Measurements from ENCODE around the gene SGMS1. TPM values are rescaled to one million over a fixed set of nuclear protein-coding genes. Genes with fewer than 3 reads are reported as not detected.

SGMS1 gene
- total RNA-seq, 2 donors from 2014 or later: 67.0 to 68.2 TPM

- no peaks in the 10 kb centered on the region for H3K27me3 ChIP-seq (replicated peaks; ENCODE audit: insufficient read depth)
- H3K9me3 ChIP-seq: no peaks in the 10 kb centered on the region
- TF ChIP-seq CTCF (IDR thresholded peaks at IDR 0.05) (no peak), POLR2AphosphoS5 (IDR thresholded peaks at IDR 0.05) (no peak), POLR2A (IDR thresholded peaks at IDR 0.05) (no peak)
- WGBS: 89% methylated on average over 2 of the region's 2 CpGs
- no peaks in the 10 kb centered on the region for H3K4me1 ChIP-seq (replicated peaks)
- DNase-seq (ENCODE audit: low spot score): no peak
- no peaks in the 10 kb centered on the region for H3K36me3 ChIP-seq
- intact Hi-C loops (cut with DNase I): no loop called here
- H3K4me3 ChIP-seq: no peak overlapping the region
- H3K27ac ChIP-seq: no peak overlapping the region
These were observed 289.5 kb downstream of the SGMS1 start for GRCh38 chr10:50334273-50334672.

GRCh38 chr10:50333872-50334271 lies 289.9 kb downstream of the SGMS1 start:
- DNase-seq (ENCODE audit: low spot score): no peak
- intact Hi-C loops (cut with DNase I): no loop called here
- TF ChIP-seq POLR2A (IDR thresholded peaks at IDR 0.05) (no peak), POLR2AphosphoS5 (IDR thresholded peaks at IDR 0.05) (no peak), CTCF (IDR thresholded peaks at IDR 0.05) (no peak)

GRCh38 chr10:50332108-50332842 lies 291.5 kb downstream of the SGMS1 start:
- H3K27ac ChIP-seq: no peak overlapping the region
- no peaks in the 10 kb centered on the region for H3K9me3 ChIP-seq
- H3K4me3 ChIP-seq: no peak overlapping the region
- H3K27me3 ChIP-seq (replicated peaks; ENCODE audit: insufficient read depth): no peaks in the 10 kb centered on the region
- intact Hi-C loops (cut with DNase I): no loop called here
- H3K4me1 ChIP-seq (replicated peaks): no peaks in the 10 kb centered on the region
- no peak for DNase-seq (ENCODE audit: low spot score)
- 98% methylated on average over 3 of the region's 3 CpGs for WGBS
- no peak for TF ChIP-seq POLR2A (IDR thresholded peaks at IDR 0.05)
- TF ChIP-seq CTCF (IDR thresholded peaks at IDR 0.05): no peak
- no peak for TF ChIP-seq POLR2AphosphoS5 (IDR thresholded peaks at IDR 0.05)
- no peaks in the 10 kb centered on the region for H3K36me3 ChIP-seq

More at GRCh38 chr10:50333872-50334271, 289.9 kb downstream of the SGMS1 start:
- no peak overlapping the region for H3K27ac ChIP-seq
- H3K4me3 ChIP-seq: no peak overlapping the region
- H3K36me3 ChIP-seq: no peaks in the 10 kb centered on the region
- no peaks in the 10 kb centered on the region for H3K9me3 ChIP-seq
- H3K4me1 ChIP-seq (replicated peaks): no peaks in the 10 kb centered on the region
- no peaks in the 10 kb centered on the region for H3K27me3 ChIP-seq (replicated peaks; ENCODE audit: insufficient read depth)

- no peak for TF ChIP-seq POLR2A (IDR thresholded peaks at IDR 0.05)
- TF ChIP-seq POLR2AphosphoS5 (IDR thresholded peaks at IDR 0.05): no peak
- no peak for TF ChIP-seq CTCF (IDR thresholded peaks at IDR 0.05)
- intact Hi-C loops (cut with DNase I): no loop called here
- no peaks in the 10 kb centered on the region for H3K27me3 ChIP-seq (replicated peaks; ENCODE audit: insufficient read depth)
- WGBS: 97% methylated on average over 2 of the region's 2 CpGs
- no peaks in the 10 kb centered on the region for H3K9me3 ChIP-seq
- DNase-seq (ENCODE audit: low spot score): no peak
- H3K4me3 ChIP-seq: no peak overlapping the region
- H3K4me1 ChIP-seq (replicated peaks): no peaks in the 10 kb centered on the region
- no peak overlapping the region for H3K27ac ChIP-seq
- H3K36me3 ChIP-seq: no peaks in the 10 kb centered on the region
These were observed 292.3 kb downstream of the SGMS1 start for GRCh38 chr10:50331486-50331885.

All from prostate gland (tissue), 2 donors.